Sigmoid colon (tissue), 3 donors: ENCODE measurements around the gene DDO.

Experiments
- POLR2A ChIP-seq, 2 donors: fragments of 450-650 bp; IDR thresholded peaks; one replicate each; pipeline ENCODE4 v1.6.1; 2016; ENCODE audit warnings: antibody characterized with exemption in 2 of 2, mild to moderate bottlenecking in 2 of 2, moderate library complexity in 2 of 2
- TF ChIP-seq, protein P1 (sequence below), 4 experiments: fragments of 450-650 bp in 3 of 4; fragments of 200-600 bp in 1 of 4; IDR thresholded peaks; one replicate each; pipeline ENCODE4 v1.5.1; 2016 to 2019; ENCODE audit warnings: antibody characterized with exemption in 4 of 4, mild to moderate bottlenecking in 3 of 4, moderate library complexity in 2 of 4

DNA sequence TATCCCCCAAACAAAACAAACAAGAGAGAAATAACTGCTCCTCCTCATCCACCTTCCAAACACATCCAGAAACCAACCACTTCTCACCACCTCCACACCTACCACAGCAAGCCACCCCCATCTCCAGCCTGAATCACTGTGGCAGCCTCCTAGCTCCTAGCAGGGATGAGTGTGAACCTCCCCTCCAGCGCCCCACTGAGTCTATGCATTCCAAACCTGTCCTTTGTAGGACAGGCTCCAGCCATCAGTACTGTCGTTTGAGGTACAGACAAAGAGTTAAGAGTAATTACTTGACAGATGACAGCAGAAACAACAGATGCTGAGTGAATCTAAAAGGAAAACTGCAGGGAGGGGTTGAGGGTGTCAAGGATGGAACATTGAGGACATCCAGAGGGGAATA, 59.6 kb downstream of the DDO start:
- TF ChIP-seq POLR2A (IDR thresholded peaks at IDR 0.05): no peak
- TF ChIP-seq, protein P1, sequence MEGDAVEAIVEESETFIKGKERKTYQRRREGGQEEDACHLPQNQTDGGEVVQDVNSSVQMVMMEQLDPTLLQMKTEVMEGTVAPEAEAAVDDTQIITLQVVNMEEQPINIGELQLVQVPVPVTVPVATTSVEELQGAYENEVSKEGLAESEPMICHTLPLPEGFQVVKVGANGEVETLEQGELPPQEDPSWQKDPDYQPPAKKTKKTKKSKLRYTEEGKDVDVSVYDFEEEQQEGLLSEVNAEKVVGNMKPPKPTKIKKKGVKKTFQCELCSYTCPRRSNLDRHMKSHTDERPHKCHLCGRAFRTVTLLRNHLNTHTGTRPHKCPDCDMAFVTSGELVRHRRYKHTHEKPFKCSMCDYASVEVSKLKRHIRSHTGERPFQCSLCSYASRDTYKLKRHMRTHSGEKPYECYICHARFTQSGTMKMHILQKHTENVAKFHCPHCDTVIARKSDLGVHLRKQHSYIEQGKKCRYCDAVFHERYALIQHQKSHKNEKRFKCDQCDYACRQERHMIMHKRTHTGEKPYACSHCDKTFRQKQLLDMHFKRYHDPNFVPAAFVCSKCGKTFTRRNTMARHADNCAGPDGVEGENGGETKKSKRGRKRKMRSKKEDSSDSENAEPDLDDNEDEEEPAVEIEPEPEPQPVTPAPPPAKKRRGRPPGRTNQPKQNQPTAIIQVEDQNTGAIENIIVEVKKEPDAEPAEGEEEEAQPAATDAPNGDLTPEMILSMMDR (IDR thresholded peaks at IDR 0.05): no peak
